ENCODE measurements around the gene IFI6. TPM values are rescaled to one million over a fixed set of nuclear protein-coding genes. Genes with fewer than 3 reads are reported as not detected.

IFI6 gene
- total RNA-seq, 2 donors from 2014 or later, result 96.9 to 188 TPM

- peak overlapping the region; percentile 36 to 45 for H3K27ac ChIP-seq
- peak; percentile 33 for ATAC-seq (ENCODE audit: insufficient number of reproducible peaks, low FRiP score, low read depth)
- DNase-seq (ENCODE audit: low spot score), result peak; percentile 61
- H3K9me3 ChIP-seq, result no peaks in the 10 kb centered on the region
- no peaks in the 10 kb centered on the region for H3K36me3 ChIP-seq
- peaks cover 7 to 36% of the 10 kb centered on the region in 2 donors for H3K4me1 ChIP-seq (ENCODE audit: control insufficient read depth in 1 of 2, low read depth in 2 of 2)
- no peaks in the 10 kb centered on the region for H3K27me3 ChIP-seq (replicated peaks; ENCODE audit: insufficient read depth)
- H3K4me3 ChIP-seq, result no peak overlapping the region
- TF ChIP-seq CTCF (IDR thresholded peaks at IDR 0.05), result peak; percentile 85
Observed at GRCh38 chr1:27662707-27663393, 9.1 kb downstream of the IFI6 start.

DNA sequence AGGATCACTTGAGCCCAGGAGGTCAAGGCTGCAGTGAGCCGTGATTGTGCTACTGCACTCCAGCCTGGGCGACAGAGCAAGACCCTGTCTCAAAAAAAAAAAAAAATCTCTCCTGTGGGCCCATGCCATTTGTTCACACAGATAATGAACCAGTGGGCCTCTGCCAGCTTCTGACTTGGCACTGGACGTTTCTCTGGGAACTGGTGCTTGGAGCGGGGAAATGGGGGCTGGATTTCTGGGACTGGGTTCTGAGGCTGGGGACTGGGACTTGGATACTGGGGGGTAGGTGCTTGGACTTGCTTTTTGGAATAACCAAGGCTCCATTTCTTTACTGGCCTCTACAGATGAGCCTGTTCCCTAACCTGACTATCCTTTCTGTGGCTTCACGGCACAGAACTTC is 9.7 kb downstream of the IFI6 start:
- no peak for TF ChIP-seq CTCF (IDR thresholded peaks at IDR 0.05)
- Histone ChIP-seq H3K9me3 (no peaks in the 10 kb centered on the region), H3K4me1 (ENCODE audit: control insufficient read depth in 1 of 2, low read depth in 2 of 2) (peaks cover 7 to 36% of the 10 kb centered on the region in 2 donors), H3K36me3 (no peaks in the 10 kb centered on the region), H3K27ac (peak overlapping the region in 1 of 2 donors; percentile 45), H3K27me3 (replicated peaks; ENCODE audit: insufficient read depth) (no peaks in the 10 kb centered on the region), H3K4me3 (no peak overlapping the region)
- ATAC-seq (ENCODE audit: insufficient number of reproducible peaks, low FRiP score, low read depth) (no peak), DNase-seq (ENCODE audit: low spot score) (no peak)

- H3K4me3 ChIP-seq, result no peak overlapping the region
- H3K4me1 ChIP-seq (ENCODE audit: control insufficient read depth in 1 of 2, low read depth in 2 of 2), result peaks cover 7 to 37% of the 10 kb centered on the region in 2 donors
- H3K27ac ChIP-seq, result no peak overlapping the region
- DNase-seq (ENCODE audit: low spot score) (no peak), ATAC-seq (ENCODE audit: insufficient number of reproducible peaks, low FRiP score, low read depth) (no peak)
- no peaks in the 10 kb centered on the region for H3K9me3 ChIP-seq
- H3K36me3 ChIP-seq, result no peaks in the 10 kb centered on the region
- no peak for TF ChIP-seq CTCF (IDR thresholded peaks at IDR 0.05)
- H3K27me3 ChIP-seq (replicated peaks; ENCODE audit: insufficient read depth), result no peaks in the 10 kb centered on the region
Observed at GRCh38 chr1:27661412-27662075, 10.4 kb downstream of the IFI6 start.

- peak overlapping the region; percentile 77 for H3K4me3 ChIP-seq
- H3K27ac ChIP-seq, result peak overlapping the region; percentile 92 to 93
- no peaks in the 10 kb centered on the region for H3K36me3 ChIP-seq
- no peaks in the 10 kb centered on the region for H3K27me3 ChIP-seq (replicated peaks; ENCODE audit: insufficient read depth)
- peak; percentile 2 for TF ChIP-seq CTCF (IDR thresholded peaks at IDR 0.05)
- DNase-seq (ENCODE audit: low spot score) (no peak), ATAC-seq (ENCODE audit: insufficient number of reproducible peaks, low FRiP score, low read depth) (no peak)
- peaks cover 10 to 44% of the 10 kb centered on the region in 2 donors for H3K4me1 ChIP-seq (ENCODE audit: control insufficient read depth in 1 of 2, low read depth in 2 of 2)
- H3K9me3 ChIP-seq, result no peaks in the 10 kb centered on the region
Observed at GRCh38 chr1:27660300-27660835, 11.6 kb downstream of the IFI6 start.

Measured in thoracic aorta (tissue), 2 donors.